Activated CD4-positive, alpha-beta memory T cell treated with anti-CD3 and anti-CD28 coated beads for 36 hours (primary cell): Measurements from ENCODE around the gene KRTAP17-1. TPM values are rescaled to one million over a fixed set of nuclear protein-coding genes. Genes with fewer than 3 reads are reported as not detected.

Experiments used
- total RNA-seq, 2 experiments: library from RNA; stranded (reverse); gene quantifications; one replicate each; pipeline ENCODE4 v1.2.3, GENCODE V29; 2021

KRTAP17-1 gene
- total RNA-seq, 2 experiments from 2014 or later: not detected

Other genes with a start within 250 kb of the KRTAP17-1 start
- gene KRTAP2-4, start 249.8 kb downstream of the KRTAP17-1 start, total RNA-seq: not detected
- gene KRTAP4-7, start 231.6 kb downstream of the KRTAP17-1 start, total RNA-seq: not detected
- not detected for gene KRTAP4-8, start 217.6 kb downstream of the KRTAP17-1 start, total RNA-seq
- gene KRTAP4-16, start 213.5 kb downstream of the KRTAP17-1 start, total RNA-seq: not detected
- not detected for gene KRTAP4-9, start 210.3 kb downstream of the KRTAP17-1 start, total RNA-seq
- not detected for gene KRTAP4-11, start 197.3 kb downstream of the KRTAP17-1 start, total RNA-seq
- not detected for gene KRTAP4-12, start 191.5 kb downstream of the KRTAP17-1 start, total RNA-seq
- not detected for gene KRTAP4-6, start 175.2 kb downstream of the KRTAP17-1 start, total RNA-seq
- not detected for gene KRTAP4-5, start 165.9 kb downstream of the KRTAP17-1 start, total RNA-seq
- not detected for gene KRTAP4-4, start 155.0 kb downstream of the KRTAP17-1 start, total RNA-seq
- not detected for gene KRTAP4-3, start 147.5 kb downstream of the KRTAP17-1 start, total RNA-seq
- gene KRTAP4-2, start 137.5 kb downstream of the KRTAP17-1 start, total RNA-seq: not detected
- not detected for gene KRTAP4-1, start 130.8 kb downstream of the KRTAP17-1 start, total RNA-seq
- gene KRTAP9-1, start 125.8 kb downstream of the KRTAP17-1 start, total RNA-seq: not detected
- not detected for gene KRTAP9-2, start 89.1 kb downstream of the KRTAP17-1 start, total RNA-seq
- gene KRTAP9-3, start 83.3 kb downstream of the KRTAP17-1 start, total RNA-seq: not detected
- not detected for gene KRTAP9-8, start 77.7 kb downstream of the KRTAP17-1 start, total RNA-seq
- not detected for gene KRTAP9-4, start 66.0 kb downstream of the KRTAP17-1 start, total RNA-seq
- gene KRTAP9-9, start 60.3 kb downstream of the KRTAP17-1 start, total RNA-seq: not detected
- not detected for gene KRTAP9-6, start 50.3 kb downstream of the KRTAP17-1 start, total RNA-seq
- not detected for gene KRTAP9-7, start 40.0 kb downstream of the KRTAP17-1 start, total RNA-seq
- gene KRTAP29-1, start 12.9 kb downstream of the KRTAP17-1 start, total RNA-seq: not detected
- gene KRTAP16-1, start 6.4 kb downstream of the KRTAP17-1 start, total RNA-seq: not detected
- gene KRT33A, start 35.1 kb upstream of the KRTAP17-1 start, total RNA-seq: not detected
- not detected for gene KRT33B, start 54.1 kb upstream of the KRTAP17-1 start, total RNA-seq
- not detected for gene KRT34, start 66.6 kb upstream of the KRTAP17-1 start, total RNA-seq
- gene KRT31, start 81.9 kb upstream of the KRTAP17-1 start, total RNA-seq: not detected
- gene KRT37, start 108.9 kb upstream of the KRTAP17-1 start, total RNA-seq: not detected
- not detected for gene KRT38, start 125.3 kb upstream of the KRTAP17-1 start, total RNA-seq
- gene KRT32, start 151.7 kb upstream of the KRTAP17-1 start, total RNA-seq: not detected
- gene KRT35, start 165.4 kb upstream of the KRTAP17-1 start, total RNA-seq: not detected
- not detected for gene KRT36, start 174.2 kb upstream of the KRTAP17-1 start, total RNA-seq
- gene KRT13, start 189.9 kb upstream of the KRTAP17-1 start, total RNA-seq: not detected
- not detected for gene KRT15, start 203.2 kb upstream of the KRTAP17-1 start, total RNA-seq
- not detected for gene KRT19, start 212.6 kb upstream of the KRTAP17-1 start, total RNA-seq